AG04450 (cell line): Measurements from ENCODE around the gene WAS. TPM values are rescaled to one million over a fixed set of nuclear protein-coding genes. Genes with fewer than 3 reads are reported as not detected.
"Not testable (repeated sequence)": the region's sequence is repeated elsewhere in the genome, so short reads cannot be mapped to it uniquely, and the experiment has no call there.

Experiments
- CTCF ChIA-PET: fragments of 300-600, 350-600 bp; formaldehyde crosslinking; extraction: SDS; loops from one replicate; lab custom pipeline; 2022; ENCODE audit warnings: antibody characterized with exemption, inconsistent platforms; lab: Charles Lee
- POLR2A ChIA-PET: fragments of 350-600 bp; formaldehyde crosslinking; extraction: SDS; loops from one replicate; lab custom pipeline; 2021; ENCODE audit warnings: antibody characterized with exemption, inconsistent platforms; lab: Yijun Ruan, JAX
- DNase-seq: peaks from one replicate; pipeline ENCODE4 v3.0.0-alpha.2; 2011; ENCODE audit warnings: low read depth, low spot score
- H3K27ac ChIP-seq: one replicate; pipeline ENCODE4 v1.5.1; 2012; ENCODE audit warnings: low read depth, low read length, control low read depth
- H3K27me3 ChIP-seq: one replicate; pipeline ENCODE4 v1.6.0; 2012; ENCODE audit warnings: low read length; ENCODE audit not compliant: control insufficient read depth, insufficient read depth
- H3K4me3 ChIP-seq: 2 replicates; pipeline ENCODE4 v1.5.1; 2011; ENCODE audit warnings: mild to moderate bottlenecking, low read depth, low read length, control low read depth
- H3K9me3 ChIP-seq: 2 replicates; pipeline ENCODE4 v1.5.1; 2012; ENCODE audit warnings: low read length; ENCODE audit not compliant: control insufficient read depth, insufficient read depth
- CTCF ChIP-seq: IDR thresholded peaks from 2 replicates; pipeline ENCODE4 v1.5.1; 2011; ENCODE audit warnings: low read depth, low read length, control low read depth, inconsistent platforms
- polyA plus RNA-seq: library from polyadenylated mRNA; depleted of rRNA; stranded (reverse); fragments of >200 nt; gene quantifications from 2 replicates; pipeline ENCODE4 v1.2.3, GENCODE V29; 2011

Gene WAS
- polyA plus RNA-seq, 1 experiment, result not detected

GRCh38 chrX:48684134-48684533, 535 bp downstream of the WAS start:
- no peak overlapping the region for H3K4me3 ChIP-seq
- ChIA-PET POLR2A (no interaction called here), CTCF (no interaction called here)
- no peak for DNase-seq
- H3K27me3 ChIP-seq, result peaks cover 3% of the 10 kb centered on the region
- TF ChIP-seq CTCF, result no peak
- H3K9me3 ChIP-seq, result no peaks in the 10 kb centered on the region
- no peak overlapping the region for H3K27ac ChIP-seq

- no peak for TF ChIP-seq CTCF
- H3K4me3 ChIP-seq, result no peak overlapping the region
- H3K9me3 ChIP-seq, result no peaks in the 10 kb centered on the region
- peaks cover 3% of the 10 kb centered on the region for H3K27me3 ChIP-seq
- ChIA-PET POLR2A (no interaction called here), CTCF (no interaction called here)
- no peak for DNase-seq
- H3K27ac ChIP-seq, result no peak overlapping the region
These were observed 1.8 kb downstream of the WAS start for GRCh38 chrX:48685416-48685815.

GRCh38 chrX:48688531-48689150, 5.0 kb downstream of the WAS start:
- no peak overlapping the region for H3K27ac ChIP-seq
- no peak for TF ChIP-seq CTCF
- ChIA-PET CTCF (no interaction called here), POLR2A (no interaction called here)
- H3K4me3 ChIP-seq, result no peak overlapping the region
- no peaks in the 10 kb centered on the region for H3K9me3 ChIP-seq
- no peak for DNase-seq
- peaks cover 3% of the 10 kb centered on the region for H3K27me3 ChIP-seq

GRCh38 chrX:48689208-48689920, 5.8 kb downstream of the WAS start:
- POLR2A ChIA-PET, result no interaction called here
- Histone ChIP-seq H3K9me3 (no peaks in the 10 kb centered on the region), H3K4me3 (no peak overlapping the region), H3K27ac (no peak overlapping the region), H3K27me3 (no peaks in the 10 kb centered on the region)
- no peak for TF ChIP-seq CTCF
- no peak for DNase-seq
- CTCF ChIA-PET, result no interaction called here

- H3K27me3 ChIP-seq, H3K4me3 ChIP-seq, CTCF ChIA-PET, POLR2A ChIA-PET, DNase-seq, H3K9me3 ChIP-seq, H3K27ac ChIP-seq: not testable (repeated sequence)
These were observed 8.1 kb downstream of the WAS start for GRCh38 chrX:48691746-48692145.
